Fibroblast of lung (primary cell): ENCODE results near the gene AKT2.

Experiments used
- EZH2 ChIP-seq: IDR thresholded peaks from 2 replicates; pipeline ENCODE4 v1.5.1; 2012; ENCODE audit warnings: low read length, control low read depth, mild to moderate bottlenecking; ENCODE audit errors: missing control alignments
- TF ChIP-seq, protein P1 (sequence below), 2 donors: IDR thresholded peaks in 1 of 2; conservative IDR thresholded peaks in 1 of 2; 1 replicate in 1 of 2; 2 replicates in 1 of 2; pipeline ENCODE4 v1.5.1; 2011 to 2012; ENCODE audit warnings: low read length in 2 of 2, control low read depth in 1 of 2, inconsistent platforms in 1 of 2, low read depth in 1 of 2, mild to moderate bottlenecking in 1 of 2

DNA sequence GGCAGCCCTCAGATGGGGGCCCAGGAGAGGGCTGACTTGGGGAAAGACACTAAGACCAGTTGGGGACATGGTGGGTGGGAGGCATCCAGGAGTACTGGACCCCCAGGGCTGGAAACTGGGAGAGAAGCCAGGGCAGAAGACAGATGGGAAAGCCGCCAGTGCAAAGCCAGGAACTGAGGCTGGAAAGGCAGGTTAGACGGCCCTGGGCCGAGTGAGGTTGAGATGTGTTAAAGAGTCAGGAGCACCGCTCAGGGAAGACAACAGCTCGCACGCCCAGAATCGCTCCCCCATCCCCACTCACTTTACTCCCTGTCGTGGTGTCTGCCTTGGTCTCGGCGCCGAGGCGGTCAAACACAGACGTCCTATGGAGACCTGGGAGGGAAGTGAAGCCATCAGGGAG lies 38.6 kb upstream of the AKT2 start:
- TF ChIP-seq, protein P1, sequence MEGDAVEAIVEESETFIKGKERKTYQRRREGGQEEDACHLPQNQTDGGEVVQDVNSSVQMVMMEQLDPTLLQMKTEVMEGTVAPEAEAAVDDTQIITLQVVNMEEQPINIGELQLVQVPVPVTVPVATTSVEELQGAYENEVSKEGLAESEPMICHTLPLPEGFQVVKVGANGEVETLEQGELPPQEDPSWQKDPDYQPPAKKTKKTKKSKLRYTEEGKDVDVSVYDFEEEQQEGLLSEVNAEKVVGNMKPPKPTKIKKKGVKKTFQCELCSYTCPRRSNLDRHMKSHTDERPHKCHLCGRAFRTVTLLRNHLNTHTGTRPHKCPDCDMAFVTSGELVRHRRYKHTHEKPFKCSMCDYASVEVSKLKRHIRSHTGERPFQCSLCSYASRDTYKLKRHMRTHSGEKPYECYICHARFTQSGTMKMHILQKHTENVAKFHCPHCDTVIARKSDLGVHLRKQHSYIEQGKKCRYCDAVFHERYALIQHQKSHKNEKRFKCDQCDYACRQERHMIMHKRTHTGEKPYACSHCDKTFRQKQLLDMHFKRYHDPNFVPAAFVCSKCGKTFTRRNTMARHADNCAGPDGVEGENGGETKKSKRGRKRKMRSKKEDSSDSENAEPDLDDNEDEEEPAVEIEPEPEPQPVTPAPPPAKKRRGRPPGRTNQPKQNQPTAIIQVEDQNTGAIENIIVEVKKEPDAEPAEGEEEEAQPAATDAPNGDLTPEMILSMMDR (conservative IDR thresholded peaks at IDR 0.05 in 1 of 2, IDR thresholded peaks at IDR 0.05 in 1 of 2; ENCODE audit: low read depth in 1 of 2, low read length in 2 of 2), result no peak
- no peak for TF ChIP-seq EZH2
